H1 (cell line): ENCODE results near the gene FTSJ3. TPM values are rescaled to one million over a fixed set of nuclear protein-coding genes. Genes with fewer than 3 reads are reported as not detected.

Source experiments
- CTCF ChIA-PET: fragments of 300-600 bp; sonication (Branson Sonifier 250); formaldehyde crosslinking; loops from one replicate; lab custom pipeline; 2021; ENCODE audit not compliant: partially characterized antibody; lab: Charles Lee
- POLR2A ChIA-PET: fragments of 300-600 bp; sonication (Branson Sonifier 250); formaldehyde crosslinking; loops from one replicate; lab custom pipeline; 2021; ENCODE audit warnings: inconsistent platforms; ENCODE audit not compliant: partially characterized antibody; lab: Charles Lee
- DNase-seq, 2 experiments: peaks; one replicate each; pipeline versions ENCODE4 v3.0.0 to v3.0.0-alpha.2; 2010 to 2022; ENCODE audit warnings: low spot score in 2 of 2, low read depth in 1 of 2, mixed read lengths in 1 of 2
- FAIRE-seq: peaks from 2 replicates; lab custom pipeline; 2011; peaks lifted over from hg19 to GRCh38; lab: Jason Lieb, UNC
- H2AFZ ChIP-seq: 2 replicates; pipeline ENCODE4 v1.8.1; 2012; ENCODE audit warnings: low read length, inconsistent platforms
- H2AK5ac ChIP-seq: 2 replicates; pipeline ENCODE4 v1.6.1; 2013; ENCODE audit warnings: low read depth, low read length
- H2BK120ac ChIP-seq: replicated peaks from 2 replicates; pipeline ENCODE3; 2013; ENCODE audit warnings: low read depth, low read length, inconsistent platforms
- H2BK12ac ChIP-seq: 2 replicates; pipeline ENCODE4 v1.6.1; 2013; ENCODE audit warnings: low read depth, low read length
- H2BK15ac ChIP-seq: 2 replicates; pipeline ENCODE4 v1.6.1; 2013; ENCODE audit warnings: low read length
- H2BK20ac ChIP-seq: 2 replicates; pipeline ENCODE4 v1.6.1; 2013; ENCODE audit warnings: low read length
- H2BK5ac ChIP-seq: 2 replicates; pipeline ENCODE4 v1.6.1; 2013; ENCODE audit warnings: low read depth, low read length
- H3K14ac ChIP-seq: 2 replicates; pipeline ENCODE4 v1.6.1; 2013; ENCODE audit warnings: inconsistent platforms; ENCODE audit not compliant: insufficient read length
- H3K18ac ChIP-seq: 2 replicates; pipeline ENCODE4 v1.6.1; 2013; ENCODE audit warnings: low read length; ENCODE audit errors: extremely low read depth
- H3K23ac ChIP-seq: 2 replicates; pipeline ENCODE4 v1.6.1; 2013; ENCODE audit warnings: inconsistent platforms; ENCODE audit not compliant: insufficient read length
- H3K23me2 ChIP-seq: 2 replicates; pipeline ENCODE4 v1.6.1; 2013; ENCODE audit warnings: low read depth, low read length
- H3K27ac ChIP-seq: 2 replicates; pipeline ENCODE4 v1.6.1; 2011; ENCODE audit warnings: low read depth, low read length, inconsistent platforms
- H3K27me3 ChIP-seq, 4 experiments: replicated peaks in 1 of 4; 1 replicate in 1 of 4; 2 replicates in 3 of 4; pipeline versions ENCODE4 v1.6.1 to v1.8.1; 2011 to 2013; ENCODE audit warnings: low read length in 3 of 4, mild to moderate bottlenecking in 3 of 4, inconsistent platforms in 2 of 4, mixed read lengths in 2 of 4, moderate library complexity in 1 of 4; ENCODE audit not compliant: control insufficient read depth in 3 of 4, insufficient read depth in 3 of 4; ENCODE audit errors: extremely low read depth in 1 of 4
- H3K36me3 ChIP-seq, 4 experiments: 2 replicates each; pipeline versions ENCODE4 v1.6.1 to v1.8.1; 2011 to 2013; ENCODE audit warnings: mild to moderate bottlenecking in 4 of 4, low read length in 3 of 4, moderate library complexity in 2 of 4, control low read depth in 1 of 4, inconsistent platforms in 1 of 4; ENCODE audit not compliant: insufficient read depth in 4 of 4, control insufficient read depth in 2 of 4
- H3K4ac ChIP-seq: replicated peaks from 2 replicates; pipeline ENCODE3; 2013; ENCODE audit warnings: low read length, low read depth, mixed read lengths, inconsistent platforms; ENCODE audit not compliant: insufficient read length
- H3K4me1 ChIP-seq, 4 experiments: replicated peaks in 1 of 4; 1 replicate in 1 of 4; 2 replicates in 3 of 4; pipeline versions ENCODE4 v1.6.1 to v1.8.1; 2011 to 2013; ENCODE audit warnings: low read length in 3 of 4, inconsistent platforms in 2 of 4, mixed read lengths in 1 of 4; ENCODE audit not compliant: insufficient read depth in 4 of 4, control insufficient read depth in 3 of 4
- H3K4me2 ChIP-seq, 2 experiments: 2 replicates each; pipeline versions ENCODE4 v1.6.1 to v1.8.1; 2011 to 2013; ENCODE audit warnings: low read depth in 2 of 2, low read length in 2 of 2, control low read depth in 1 of 2, inconsistent platforms in 1 of 2, mild to moderate bottlenecking in 1 of 2; ENCODE audit not compliant: insufficient read depth in 1 of 2
- H3K4me3 ChIP-seq, 4 experiments: fragments of 200-600, 300-600 bp in 1 of 4; sonication (generic), shearing (Covaris generic), sonication (Bioruptor Twin) in 1 of 4; 2 replicates each; pipeline versions ENCODE4 v1.5.1 to v1.8.1; 2011 to 2016; ENCODE audit warnings: low read length in 4 of 4, low read depth in 3 of 4, control low read depth in 2 of 4, inconsistent platforms in 2 of 4, mild to moderate bottlenecking in 2 of 4, mixed read lengths in 1 of 4, moderate library complexity in 1 of 4; ENCODE audit not compliant: insufficient read depth in 2 of 4; ENCODE audit errors: extremely low read depth in 1 of 4
- H3K56ac ChIP-seq: replicated peaks from 2 replicates; pipeline ENCODE3; 2013; ENCODE audit warnings: low read depth, mild to moderate bottlenecking, mixed read lengths, low read length, inconsistent platforms; ENCODE audit not compliant: insufficient read length
- H3K79me1 ChIP-seq: 2 replicates; pipeline ENCODE4 v1.6.1; 2013; ENCODE audit warnings: low read depth, low read length, control low read depth
- H3K79me2 ChIP-seq, 2 experiments: 2 replicates each; pipeline versions ENCODE4 v1.6.1 to v1.8.1; 2012 to 2013; ENCODE audit warnings: low read length in 2 of 2, mild to moderate bottlenecking in 2 of 2, inconsistent platforms in 1 of 2; ENCODE audit not compliant: insufficient read depth in 2 of 2, control insufficient read depth in 1 of 2
- H3K9ac ChIP-seq, 4 experiments: replicated peaks in 1 of 4; 1 replicate in 1 of 4; 2 replicates in 3 of 4; pipeline versions ENCODE4 v1.6.1 to v1.8.1; 2011 to 2013; ENCODE audit warnings: low read depth in 3 of 4, low read length in 3 of 4, control low read depth in 2 of 4, mild to moderate bottlenecking in 2 of 4, moderate library complexity in 2 of 4, inconsistent platforms in 1 of 4; ENCODE audit errors: extremely low read depth in 1 of 4
- H3K9me3 ChIP-seq, 2 experiments: 2 replicates each; pipeline versions ENCODE4 v1.6.1 to v1.8.1; 2012 to 2013; ENCODE audit warnings: mild to moderate bottlenecking in 2 of 2, moderate library complexity in 2 of 2, control low read depth in 1 of 2, inconsistent platforms in 1 of 2, low read depth in 1 of 2, low read length in 1 of 2, mixed read lengths in 1 of 2; ENCODE audit not compliant: insufficient read depth in 2 of 2
- H4K20me1 ChIP-seq, 2 experiments: replicated peaks in 1 of 2; 2 replicates each; pipeline versions ENCODE3 to v1.8.1; 2011 to 2013; ENCODE audit warnings: inconsistent platforms in 2 of 2, low read length in 2 of 2, mild to moderate bottlenecking in 1 of 2; ENCODE audit not compliant: insufficient read depth in 2 of 2, control insufficient read depth in 1 of 2
- H4K5ac ChIP-seq: 2 replicates; pipeline ENCODE4 v1.6.1; 2013; ENCODE audit warnings: low read length, low read depth, mixed read lengths, inconsistent platforms; ENCODE audit not compliant: insufficient read length
- H4K8ac ChIP-seq: 2 replicates; pipeline ENCODE4 v1.8.0; 2013; ENCODE audit warnings: mild to moderate bottlenecking, moderate library complexity, low read length, inconsistent platforms; ENCODE audit not compliant: insufficient read depth; ENCODE audit errors: extremely low read depth
- H4K91ac ChIP-seq: replicated peaks from 2 replicates; pipeline ENCODE3; 2013; ENCODE audit warnings: low read length, mixed read lengths, inconsistent platforms; ENCODE audit not compliant: insufficient read length
- CHD2 ChIP-seq: IDR thresholded peaks from 2 replicates; pipeline ENCODE4 v1.6.1; 2012; ENCODE audit warnings: low read length, improper control_type of control experiment
- GTF2F1 ChIP-seq: IDR thresholded peaks from 2 replicates; pipeline ENCODE4 v1.6.1; 2012; ENCODE audit warnings: low read depth, low read length, improper control_type of control experiment, borderline replicate concordance
- MAFK ChIP-seq: IDR thresholded peaks from 2 replicates; pipeline ENCODE4 v1.6.1; 2012; ENCODE audit warnings: low read depth, mild to moderate bottlenecking, improper control_type of control experiment, low read length
- POLR2AphosphoS5 ChIP-seq: IDR thresholded peaks from 2 replicates; pipeline ENCODE4 v1.6.1; 2011; ENCODE audit warnings: low read depth, low read length
- RBBP5 ChIP-seq: IDR thresholded peaks from 2 replicates; pipeline ENCODE4 v1.7.1; 2012; ENCODE audit warnings: low read depth, mild to moderate bottlenecking, inconsistent platforms, low read length, moderate library complexity, borderline replicate concordance
- SIN3A ChIP-seq, 2 experiments: IDR thresholded peaks in 1 of 2; conservative IDR thresholded peaks in 1 of 2; 2 replicates each; pipeline ENCODE4 v1.6.1; 2011 to 2012; ENCODE audit warnings: low read length in 2 of 2, improper control_type of control experiment in 1 of 2, low read depth in 1 of 2, mild to moderate bottlenecking in 1 of 2
- SIX5 ChIP-seq: IDR thresholded peaks from 2 replicates; pipeline ENCODE4 v1.6.1; 2011; ENCODE audit warnings: mild to moderate bottlenecking, low read depth, low read length
- SUZ12 ChIP-seq: fragments of 200-600 bp; sonication (generic); IDR thresholded peaks from 2 replicates; pipeline ENCODE4 v1.6.1; 2012; ENCODE audit warnings: mild to moderate bottlenecking, inconsistent platforms, low read length, moderate library complexity, mixed read lengths
- TAF1 ChIP-seq: IDR thresholded peaks from 2 replicates; pipeline ENCODE4 v1.6.1; 2011; ENCODE audit warnings: mild to moderate bottlenecking, low read depth, low read length
- TAF7 ChIP-seq: optimal IDR thresholded peaks from 2 replicates; pipeline ENCODE3; 2011; ENCODE audit warnings: low read depth, mild to moderate bottlenecking, inconsistent platforms, low read length, moderate library complexity, borderline replicate concordance
- TEAD4 ChIP-seq: IDR thresholded peaks from 2 replicates; pipeline ENCODE4 v1.6.1; 2012; ENCODE audit warnings: low read depth, low read length, inconsistent platforms, mixed read lengths
- YY1 ChIP-seq: IDR thresholded peaks from 2 replicates; pipeline ENCODE4 v1.6.1; 2011; ENCODE audit warnings: low read depth, mild to moderate bottlenecking, low read length
- WGBS, 2 experiments: shearing (Covaris generic) in 1 of 2; methylation state at CpG; one replicate each; pipeline versions ENCODE4 v1.1.6 to v1.1.7; 2013 to 2015; ENCODE audit warnings: low lambda C conversion rate in 2 of 2, mixed read lengths in 2 of 2, inconsistent platforms in 1 of 2, low coverage in 1 of 2, missing lambda C conversion rate in 1 of 2; ENCODE audit not compliant: insufficient replicate concordance in 2 of 2, insufficient coverage in 1 of 2, insufficient read length in 1 of 2; ENCODE audit errors: extremely low coverage in 1 of 2, missing lambda C conversion rate in 1 of 2; 5-methylcytosine and 5-hydroxymethylcytosine counted together
- polyA plus RNA-seq, 7 experiments: library from polyadenylated mRNA; depleted of rRNA in 3 of 7; stranded (reverse) in 5 of 7; unstranded in 2 of 7; fragments of >200 nt in 5 of 7; fragments of 200-250 nt in 2 of 7; gene quantifications; 1 replicate in 5 of 7; 2 replicates in 1 of 7; 4 replicates in 1 of 7; pipeline versions ENCODE4 v1.2.1 to v1.2.3, GENCODE V29; 2011 to 2013; ENCODE audit warnings: missing spikeins in 2 of 7, mixed read lengths in 2 of 7
- total RNA-seq: library from RNA; stranded (reverse); fragmentation: NEBNext Ultra II Directional; extraction: Animal tissue kit (Norgen Biotek cat#: 25700); gene quantifications from 2 replicates; pipeline ENCODE4 v1.2.1, GENCODE V29; 2021

The FTSJ3 gene
- total and polyA plus RNA-seq, 2 of the 8 experiments (the other 6 are each of a cell fraction or from before 2014, with no cell fraction given): 42.7 to 77.2 TPM

- no peak overlapping the region for H2BK15ac ChIP-seq
- no peak overlapping the region for H3K4me3 ChIP-seq
- no peak overlapping the region for H2AK5ac ChIP-seq
- FAIRE-seq: no peak
- peaks cover 15% of the 10 kb centered on the region for H3K79me1 ChIP-seq
- no peak overlapping the region for H3K18ac ChIP-seq
- no peak overlapping the region for H2BK120ac ChIP-seq
- H3K27me3 ChIP-seq: no peaks in the 10 kb centered on the region
- no peak overlapping the region for H2AFZ ChIP-seq
- no peak for DNase-seq
- H3K56ac ChIP-seq: no peak overlapping the region
- POLR2A ChIA-PET: interaction anchor here (1.1 to 32.3 kb wide), 7 partner anchors 3 to 94 kb away, joined by 3 to 593 read pairs (median 4); partner anchors contain the start of genes CCDC47, DDX42, FTSJ3 and PSMC5
- no peak overlapping the region for H4K91ac ChIP-seq
- H4K5ac ChIP-seq: no peak overlapping the region
- H4K20me1 ChIP-seq: peaks cover 3 to 17% of the 10 kb centered on the region in 2 experiments
- H4K8ac ChIP-seq: no peak overlapping the region
- H3K79me2 ChIP-seq: peaks cover 0 to 25% of the 10 kb centered on the region in 2 experiments; a peak in 3 of 4 replicates
- H3K9me3 ChIP-seq: no peaks in the 10 kb centered on the region
- no peak overlapping the region for H3K23ac ChIP-seq
- H3K4me2 ChIP-seq: no peak overlapping the region
- WGBS, 2 experiments: 87% methylated on average over 9 of the region's 9 CpGs; no CpG with 5 or more reads in 1 of the 2 experiments
- no peak overlapping the region for H3K9ac ChIP-seq
- peaks cover 31 to 49% (median 45%) of the 10 kb centered on the region in 4 experiments for H3K36me3 ChIP-seq
- no peak overlapping the region for H2BK5ac ChIP-seq
- no peak overlapping the region for H2BK12ac ChIP-seq
- H3K27ac ChIP-seq: no peak overlapping the region
- CTCF ChIA-PET: interaction anchor here (0.9 to 5.2 kb wide), 13 partner anchors 9 to 125 kb away, joined by 3 to 61 read pairs (median 6); no protein-coding TSS in a partner anchor
- no peak overlapping the region for H3K4ac ChIP-seq
- H3K4me1 ChIP-seq: peaks cover 3 to 20% (median 17%) of the 10 kb centered on the region in 4 experiments
- no peaks in the 10 kb centered on the region; the same call in 1 of the 2 replicates for H3K23me2 ChIP-seq
- H3K14ac ChIP-seq: no peak overlapping the region
- no peak overlapping the region for H2BK20ac ChIP-seq
- TF ChIP-seq SIN3A (conservative IDR thresholded peaks at IDR 0.05 in 1 of 2, IDR thresholded peaks at IDR 0.05 in 1 of 2; ENCODE audit: low read depth in 1 of 2, low read length in 2 of 2) (no peak), POLR2AphosphoS5 (no peak), YY1 (no peak), TAF7 (no peak), GTF2F1 (no peak), CHD2 (no peak), SUZ12 (no peak), MAFK (no peak), TAF1 (no peak), RBBP5 (no peak), SIX5 (no peak), TEAD4 (no peak)
Measured at GRCh38 chr17:63835167-63835720, 7.8 kb upstream of the FTSJ3 start.
